Measurements from ENCODE around the gene LYZL1.
"Not testable (repeated sequence)": the region's sequence is repeated elsewhere in the genome, so short reads cannot be mapped to it uniquely, and the experiment has no call there.

The LYZL1 gene
- 0 reads per million in 3 experiments for total RNA-seq

- not testable (repeated sequence) for DNase-seq
These were observed at the start of gene LYZL1 for GRCh38 chr10:29288906-29289305. Gene LYZL1 (plus strand): TSS chr10:29289070. CDS start chr10:29291868, 2,798 bp downstream.

GRCh38 chr10:29239569-29240472, 49.0 kb upstream of the LYZL1 start:
- DNase-seq, result no peak

- no peak for DNase-seq
These were observed 47.7 kb upstream of the LYZL1 start for GRCh38 chr10:29240986-29241660.

- no peak for DNase-seq
These were observed 46.9 kb upstream of the LYZL1 start for GRCh38 chr10:29241925-29242324.

- DNase-seq, result no peak
These were observed 45.8 kb upstream of the LYZL1 start for GRCh38 chr10:29243066-29243465.

GRCh38 chr10:29243750-29244149, 45.1 kb upstream of the LYZL1 start:
- DNase-seq, result no peak

GRCh38 chr10:29244978-29245377, 43.9 kb upstream of the LYZL1 start:
- no peak for DNase-seq

- DNase-seq, result no peak
These were observed 43.4 kb upstream of the LYZL1 start for GRCh38 chr10:29245476-29245875.

- no peak for DNase-seq
These were observed 42.4 kb upstream of the LYZL1 start for GRCh38 chr10:29246449-29246848.

- no peak for DNase-seq
These were observed 40.7 kb upstream of the LYZL1 start for GRCh38 chr10:29248158-29248557.

- DNase-seq, result no peak
These were observed 39.9 kb upstream of the LYZL1 start for GRCh38 chr10:29249018-29249417.

GRCh38 chr10:29250066-29250465, 38.8 kb upstream of the LYZL1 start:
- DNase-seq, result no peak

GRCh38 chr10:29252811-29253689, 35.8 kb upstream of the LYZL1 start:
- DNase-seq, result no peak

GRCh38 chr10:29253690-29254029, 35.2 kb upstream of the LYZL1 start:
- DNase-seq, result no peak

- no peak for DNase-seq
These were observed 34.5 kb upstream of the LYZL1 start for GRCh38 chr10:29254123-29255046.

- no peak for DNase-seq
These were observed 33.8 kb upstream of the LYZL1 start for GRCh38 chr10:29255104-29255503.

- no peak for DNase-seq
These were observed 32.9 kb upstream of the LYZL1 start for GRCh38 chr10:29256019-29256418.

GRCh38 chr10:29256586-29256985, 32.3 kb upstream of the LYZL1 start:
- no peak for DNase-seq

- DNase-seq, result no peak
These were observed 31.6 kb upstream of the LYZL1 start for GRCh38 chr10:29257106-29257783.

GRCh38 chr10:29257784-29258135, 31.1 kb upstream of the LYZL1 start:
- DNase-seq, result no peak

GRCh38 chr10:29259498-29259897, 29.4 kb upstream of the LYZL1 start:
- no peak for DNase-seq

- no peak for DNase-seq
These were observed 25.4 kb upstream of the LYZL1 start for GRCh38 chr10:29263506-29263905.
